A549 (cell line): ENCODE measurements around the gene HOXD9.

Source experiments
- CEBPB ChIP-seq, 2 experiments: fragments of >200 bp in 1 of 2; sonication (Bioruptor Twin) in 1 of 2; formaldehyde crosslinking in 1 of 2; IDR thresholded peaks; 2 replicates each; pipeline ENCODE4 v1.6.1; 2012 to 2016
- EP300 ChIP-seq, 2 experiments: fragments of >200 bp; sonication (Bioruptor Twin); formaldehyde crosslinking; IDR thresholded peaks; 2 replicates in 1 of 2; 3 replicates in 1 of 2; pipeline ENCODE4 v1.6.1; 2016 to 2017
- JUNB ChIP-seq: fragments of >200 bp; sonication (Bioruptor Twin); formaldehyde crosslinking; IDR thresholded peaks from 2 replicates; pipeline ENCODE4 v1.6.1; 2016
- PHF8 ChIP-seq: fragments of 200-600 bp; sonication (generic); IDR thresholded peaks from 2 replicates; pipeline ENCODE4 v1.6.1; 2016; ENCODE audit warnings: low read depth, mild to moderate bottlenecking, antibody characterized with exemption, moderate library complexity, borderline replicate concordance
- TF ChIP-seq, protein P1 (sequence below): IDR thresholded peaks from 2 replicates; pipeline ENCODE4 v1.6.1; 2012
- TF ChIP-seq, protein P2 (sequence below): fragments of >200 bp; sonication (Bioruptor Twin); formaldehyde crosslinking; IDR thresholded peaks from 3 replicates; pipeline ENCODE4 v1.5.1; 2016

DNA sequence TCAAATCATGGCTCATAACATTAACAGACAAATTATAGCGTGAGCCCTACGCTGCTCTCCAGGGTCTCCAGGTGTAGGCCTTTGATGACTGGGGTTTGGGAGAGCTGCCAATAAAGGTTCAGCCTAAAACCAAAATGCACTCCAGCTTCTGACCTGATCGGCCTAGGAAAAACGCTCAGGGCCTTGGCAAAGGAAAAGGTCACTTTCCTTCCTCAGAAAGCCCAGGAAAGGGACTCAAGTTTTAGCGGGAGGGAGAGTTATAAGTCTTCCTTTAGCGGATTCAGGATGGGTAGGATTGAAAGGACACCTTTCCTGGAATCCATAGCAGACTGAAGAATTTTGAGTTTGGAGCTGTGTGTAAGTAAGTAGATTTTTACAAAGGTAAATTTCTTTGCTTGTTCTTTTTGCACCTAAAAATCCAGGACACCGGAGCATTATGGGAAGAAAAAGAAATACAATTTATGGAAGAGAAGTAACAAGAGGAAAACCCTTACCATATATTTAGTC lies 47.5 kb upstream of the HOXD9 start:
- TF ChIP-seq PHF8 (no peak), EP300 (IDR thresholded peaks at IDR 0.05) (no peak), JUNB (no peak), CEBPB (IDR thresholded peaks at IDR 0.05) (no peak)
- TF ChIP-seq, protein P1, sequence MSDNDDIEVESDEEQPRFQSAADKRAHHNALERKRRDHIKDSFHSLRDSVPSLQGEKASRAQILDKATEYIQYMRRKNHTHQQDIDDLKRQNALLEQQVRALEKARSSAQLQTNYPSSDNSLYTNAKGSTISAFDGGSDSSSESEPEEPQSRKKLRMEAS: no peak
- TF ChIP-seq, protein P2, sequence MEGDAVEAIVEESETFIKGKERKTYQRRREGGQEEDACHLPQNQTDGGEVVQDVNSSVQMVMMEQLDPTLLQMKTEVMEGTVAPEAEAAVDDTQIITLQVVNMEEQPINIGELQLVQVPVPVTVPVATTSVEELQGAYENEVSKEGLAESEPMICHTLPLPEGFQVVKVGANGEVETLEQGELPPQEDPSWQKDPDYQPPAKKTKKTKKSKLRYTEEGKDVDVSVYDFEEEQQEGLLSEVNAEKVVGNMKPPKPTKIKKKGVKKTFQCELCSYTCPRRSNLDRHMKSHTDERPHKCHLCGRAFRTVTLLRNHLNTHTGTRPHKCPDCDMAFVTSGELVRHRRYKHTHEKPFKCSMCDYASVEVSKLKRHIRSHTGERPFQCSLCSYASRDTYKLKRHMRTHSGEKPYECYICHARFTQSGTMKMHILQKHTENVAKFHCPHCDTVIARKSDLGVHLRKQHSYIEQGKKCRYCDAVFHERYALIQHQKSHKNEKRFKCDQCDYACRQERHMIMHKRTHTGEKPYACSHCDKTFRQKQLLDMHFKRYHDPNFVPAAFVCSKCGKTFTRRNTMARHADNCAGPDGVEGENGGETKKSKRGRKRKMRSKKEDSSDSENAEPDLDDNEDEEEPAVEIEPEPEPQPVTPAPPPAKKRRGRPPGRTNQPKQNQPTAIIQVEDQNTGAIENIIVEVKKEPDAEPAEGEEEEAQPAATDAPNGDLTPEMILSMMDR: no peak
